ENCODE results near the gene BCL11B.

BCL11B gene

DNA sequence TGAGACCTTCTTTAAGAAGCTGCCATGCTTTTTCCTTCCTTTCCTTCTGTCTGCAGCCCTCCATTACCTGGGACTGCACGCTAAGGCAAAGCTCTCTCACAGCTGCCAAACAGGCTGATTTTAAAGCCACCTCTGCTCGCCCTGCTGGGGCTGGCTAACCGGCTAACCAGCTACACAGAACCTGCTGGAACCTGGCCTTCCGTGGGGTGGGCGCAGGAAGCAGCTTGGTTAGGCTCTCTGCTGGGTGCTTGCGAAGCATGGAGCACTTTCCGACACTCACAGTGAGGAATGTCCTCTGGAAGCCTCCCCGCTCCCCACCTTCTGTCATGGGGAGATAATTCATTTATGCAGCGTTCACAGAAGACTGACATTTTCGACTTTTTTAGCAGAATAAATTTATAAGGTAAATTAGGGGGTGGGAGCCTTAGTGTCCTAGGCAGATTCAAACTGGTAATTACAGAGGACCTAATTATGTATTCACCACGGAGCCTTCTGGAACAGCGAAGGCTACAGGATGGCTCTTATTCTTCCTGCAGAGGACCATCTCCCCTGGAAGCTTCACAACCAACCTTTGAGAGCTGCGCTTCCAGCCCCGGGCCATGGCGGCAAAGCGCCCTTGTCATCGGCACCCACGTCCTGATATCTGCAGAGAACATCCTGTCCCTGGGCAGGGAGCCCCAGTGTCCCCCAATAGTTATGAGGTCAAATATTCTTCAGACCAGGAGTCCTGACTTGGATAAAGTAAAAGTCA is 12.4 kb upstream of the BCL11B start:
- TF ChIP-seq, protein P1, sequence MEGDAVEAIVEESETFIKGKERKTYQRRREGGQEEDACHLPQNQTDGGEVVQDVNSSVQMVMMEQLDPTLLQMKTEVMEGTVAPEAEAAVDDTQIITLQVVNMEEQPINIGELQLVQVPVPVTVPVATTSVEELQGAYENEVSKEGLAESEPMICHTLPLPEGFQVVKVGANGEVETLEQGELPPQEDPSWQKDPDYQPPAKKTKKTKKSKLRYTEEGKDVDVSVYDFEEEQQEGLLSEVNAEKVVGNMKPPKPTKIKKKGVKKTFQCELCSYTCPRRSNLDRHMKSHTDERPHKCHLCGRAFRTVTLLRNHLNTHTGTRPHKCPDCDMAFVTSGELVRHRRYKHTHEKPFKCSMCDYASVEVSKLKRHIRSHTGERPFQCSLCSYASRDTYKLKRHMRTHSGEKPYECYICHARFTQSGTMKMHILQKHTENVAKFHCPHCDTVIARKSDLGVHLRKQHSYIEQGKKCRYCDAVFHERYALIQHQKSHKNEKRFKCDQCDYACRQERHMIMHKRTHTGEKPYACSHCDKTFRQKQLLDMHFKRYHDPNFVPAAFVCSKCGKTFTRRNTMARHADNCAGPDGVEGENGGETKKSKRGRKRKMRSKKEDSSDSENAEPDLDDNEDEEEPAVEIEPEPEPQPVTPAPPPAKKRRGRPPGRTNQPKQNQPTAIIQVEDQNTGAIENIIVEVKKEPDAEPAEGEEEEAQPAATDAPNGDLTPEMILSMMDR (IDR thresholded peaks at IDR 0.05) = no peak

DNA sequence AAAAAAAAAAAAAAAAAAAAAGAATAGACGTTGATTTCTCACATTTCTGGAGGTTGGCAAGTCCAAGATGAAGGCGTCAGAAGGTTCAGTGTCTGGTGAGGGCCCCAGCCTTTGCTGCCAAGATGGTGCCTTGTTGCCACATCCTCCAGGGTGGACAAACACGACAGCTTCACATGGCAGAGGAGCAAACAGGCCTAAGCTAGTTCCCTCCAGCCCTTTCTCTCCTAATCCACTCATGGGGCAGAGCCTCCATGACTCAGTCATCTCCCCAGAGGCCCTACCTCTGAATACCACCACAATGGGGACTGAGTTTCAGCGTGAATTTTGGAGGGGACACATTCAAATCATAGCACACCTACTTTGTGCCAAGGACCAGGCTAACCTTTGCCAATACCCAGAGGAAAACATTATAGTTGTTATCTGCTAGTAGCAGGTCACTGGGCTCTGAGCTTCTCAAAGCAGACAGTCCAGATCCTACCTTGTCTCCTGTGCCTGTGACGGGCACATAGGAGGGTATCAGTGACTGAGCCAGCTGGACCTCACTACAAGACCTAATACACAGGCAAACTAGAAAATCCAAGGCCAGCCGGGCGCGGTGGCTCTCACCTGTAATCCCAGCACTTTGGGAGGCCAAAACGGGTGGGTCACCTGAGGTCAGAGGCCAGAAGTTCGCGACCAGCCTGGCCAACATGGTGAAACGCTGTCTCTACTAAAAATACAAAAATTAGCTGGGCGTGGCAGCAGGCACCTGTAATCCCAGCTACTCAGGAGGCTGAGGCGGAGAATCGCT is 10.5 kb upstream of the BCL11B start:
- TF ChIP-seq, protein P1 (IDR thresholded peaks at IDR 0.05) = no peak

DNA sequence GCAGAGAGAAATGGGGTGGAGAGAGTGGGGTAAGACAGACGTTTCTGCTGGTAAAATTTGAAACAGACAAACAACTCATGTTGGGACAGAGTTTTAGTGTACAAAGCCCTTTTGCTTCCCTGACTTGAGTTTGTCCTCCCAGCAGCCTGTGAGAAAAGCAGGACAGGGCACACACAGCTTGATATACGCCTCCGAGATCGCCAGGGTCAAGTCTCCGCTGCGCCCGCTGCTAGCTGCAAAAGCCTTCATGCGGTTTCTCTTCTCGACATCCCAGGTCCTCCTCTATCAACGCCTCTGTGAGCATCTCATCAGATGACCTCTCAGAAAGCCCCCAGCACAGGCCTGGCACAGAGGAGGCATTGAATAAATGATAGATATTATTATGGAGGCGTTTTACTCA is 9.4 kb upstream of the BCL11B start:
- TF ChIP-seq, protein P1 (IDR thresholded peaks at IDR 0.05) = no peak

GRCh38 chr14:99280852-99281251 is 8.9 kb upstream of the BCL11B start:
- TF ChIP-seq, protein P1 (IDR thresholded peaks at IDR 0.05) = no peak

DNA sequence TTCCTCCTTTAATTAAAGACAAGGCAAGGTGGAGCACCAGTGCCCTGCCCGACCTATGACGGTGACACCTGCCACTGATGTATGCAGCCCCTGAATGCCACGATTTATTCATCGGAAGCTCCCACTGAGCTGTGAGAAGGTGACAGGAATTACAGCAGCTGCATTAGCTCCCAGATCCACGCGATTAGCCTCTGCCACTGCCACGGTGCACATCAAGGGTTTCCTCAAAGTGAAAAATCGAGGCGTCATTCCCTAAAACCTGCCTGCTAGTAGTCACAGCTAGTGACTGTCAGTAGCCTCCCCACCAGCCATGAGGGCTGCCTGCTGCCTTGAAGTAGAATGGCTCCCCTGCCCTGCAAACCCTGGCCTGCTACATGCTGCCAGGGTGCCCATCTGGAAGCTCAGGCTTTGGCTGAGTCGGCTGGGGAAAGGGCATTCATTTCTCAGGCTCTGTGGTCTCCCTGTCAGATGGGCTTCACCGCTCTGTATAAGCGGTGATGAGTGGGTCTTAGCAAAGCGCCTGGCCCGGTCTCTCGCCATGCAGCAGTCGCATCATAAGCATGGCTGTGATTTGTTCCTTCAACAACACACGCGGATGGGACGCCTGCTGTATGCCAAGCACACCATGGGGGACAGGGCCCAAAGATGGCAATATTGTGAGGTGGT is 8.2 kb upstream of the BCL11B start:
- TF ChIP-seq, protein P1 (IDR thresholded peaks at IDR 0.05) = no peak

DNA sequence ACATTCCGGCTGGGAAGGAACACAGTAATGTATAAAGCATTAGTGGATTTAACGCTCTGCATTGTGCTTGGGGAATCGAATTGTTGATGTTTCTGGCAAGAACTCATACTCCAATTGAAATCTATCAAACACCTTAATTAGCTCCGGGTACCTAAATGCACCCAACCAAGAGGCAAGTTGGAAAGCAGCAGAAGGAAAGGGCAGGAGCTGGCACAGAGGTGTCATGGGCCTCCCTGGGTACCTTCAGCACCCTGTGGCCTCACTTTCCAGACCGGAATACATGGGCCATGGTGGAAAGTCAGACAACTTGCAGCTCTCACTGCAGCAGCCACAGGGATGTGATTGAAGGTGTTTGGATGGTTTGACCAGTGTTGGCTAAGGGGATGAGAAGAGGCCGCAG is 6.8 kb upstream of the BCL11B start:
- TF ChIP-seq, protein P1 (IDR thresholded peaks at IDR 0.05) = no peak

- TF ChIP-seq, protein P1 (IDR thresholded peaks at IDR 0.05) = no peak
Measured at GRCh38 chr14:99277530-99277929, 5.5 kb upstream of the BCL11B start.

Measured in LNCAP (cell line).